ENCODE measurements around the gene TOR2A.
"Not testable (repeated sequence)": the region's sequence is repeated elsewhere in the genome, so short reads cannot be mapped to it uniquely, and the experiment has no call there.

TOR2A gene

GRCh38 chr9:127767410-127767809 lies 32.3 kb upstream of the TOR2A start:
- H3K9me3 ChIP-seq (ENCODE audit: insufficient read depth, low read depth, low read length): no peaks in the 10 kb centered on the region
- WGBS: 91% methylated on average over 3 of the region's 3 CpGs
- no peaks in the 10 kb centered on the region for H3K36me3 ChIP-seq (ENCODE audit: insufficient read depth, low read length)
- no peak overlapping the region for H3K27ac ChIP-seq (ENCODE audit: low read depth, low read length)
- H3K4me3 ChIP-seq (ENCODE audit: low read length): no peak overlapping the region
- no peak overlapping the region for H3K9ac ChIP-seq (ENCODE audit: low read depth, low read length)
- H3K4me1 ChIP-seq (ENCODE audit: insufficient read depth, low read length): peaks cover 11% of the 10 kb centered on the region
- H3K27me3 ChIP-seq (ENCODE audit: insufficient read depth, low read length): no peaks in the 10 kb centered on the region

GRCh38 chr9:127765418-127765817 lies 30.3 kb upstream of the TOR2A start:
- H3K4me1 ChIP-seq (ENCODE audit: insufficient read depth, low read length): peaks cover 19% of the 10 kb centered on the region
- H3K4me3 ChIP-seq (ENCODE audit: low read length): no peak overlapping the region
- no peak overlapping the region for H3K27ac ChIP-seq (ENCODE audit: low read depth, low read length)
- H3K9me3 ChIP-seq (ENCODE audit: insufficient read depth, low read depth, low read length): no peaks in the 10 kb centered on the region
- no peaks in the 10 kb centered on the region for H3K27me3 ChIP-seq (ENCODE audit: insufficient read depth, low read length)
- WGBS: 81% methylated on average over 1 of the region's 1 CpG
- H3K9ac ChIP-seq (ENCODE audit: low read depth, low read length): no peak overlapping the region
- no peaks in the 10 kb centered on the region for H3K36me3 ChIP-seq (ENCODE audit: insufficient read depth, low read length)

DNA sequence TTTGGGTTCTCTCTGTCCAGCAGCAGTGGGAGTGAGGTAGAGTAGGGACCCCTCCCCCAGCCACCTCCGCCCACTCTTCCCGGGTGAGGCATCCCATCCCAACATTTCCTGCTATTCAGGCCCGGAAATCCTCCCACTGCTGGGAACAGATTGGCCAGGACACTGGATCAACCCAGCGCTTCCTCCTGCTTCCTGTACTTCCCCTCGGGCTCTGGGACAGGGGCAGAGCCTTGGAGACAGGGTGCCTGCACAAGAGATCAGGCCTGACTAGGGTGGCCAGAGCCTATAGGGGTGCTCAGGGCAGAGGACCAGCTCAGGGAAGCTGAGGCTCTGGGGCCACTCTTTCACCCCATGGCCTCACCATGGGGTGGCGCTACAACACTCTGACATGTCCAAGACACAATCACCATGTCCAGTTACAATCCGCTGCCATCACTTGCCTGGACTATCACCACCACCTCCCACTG lies 28.9 kb upstream of the TOR2A start:
- Histone ChIP-seq H3K9ac (ENCODE audit: low read depth, low read length) (no peak overlapping the region), H3K4me3 (ENCODE audit: low read length) (no peak overlapping the region), H3K9me3 (ENCODE audit: insufficient read depth, low read depth, low read length) (no peaks in the 10 kb centered on the region), H3K36me3 (ENCODE audit: insufficient read depth, low read length) (no peaks in the 10 kb centered on the region), H3K27me3 (ENCODE audit: insufficient read depth, low read length) (no peaks in the 10 kb centered on the region), H3K27ac (ENCODE audit: low read depth, low read length) (no peak overlapping the region), H3K4me1 (ENCODE audit: insufficient read depth, low read length) (peaks cover 13% of the 10 kb centered on the region)
- 57% methylated on average over 7 of the region's 7 CpGs for whole genome bisulfite sequencing

DNA sequence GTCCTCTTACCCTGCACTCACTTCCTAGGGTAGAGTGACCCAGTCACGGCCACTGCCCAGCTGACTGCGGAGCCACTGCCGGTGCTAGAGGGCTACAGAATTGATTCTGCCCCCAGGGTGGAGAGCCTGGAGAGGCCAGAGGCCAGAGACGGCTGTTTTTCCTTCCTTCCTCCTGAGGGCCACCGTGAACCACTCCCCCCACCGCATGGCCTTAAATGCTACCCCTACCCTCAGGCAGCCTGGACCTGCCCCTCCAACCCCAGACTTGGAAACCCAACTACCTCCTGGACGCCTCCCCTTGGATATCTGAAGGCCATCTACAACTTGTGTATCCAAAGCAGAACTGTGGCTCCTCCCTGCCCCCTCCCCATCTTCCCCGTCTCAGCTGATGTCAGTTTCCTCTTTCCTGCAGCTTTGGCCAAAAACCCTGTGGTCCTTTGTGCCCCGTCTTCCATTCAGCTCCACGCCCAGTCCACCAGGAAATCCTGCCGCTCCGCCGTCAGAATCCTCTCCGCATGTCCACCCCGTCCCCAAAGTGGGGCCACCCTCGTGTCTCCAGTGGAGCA lies 27.1 kb upstream of the TOR2A start:
- Histone ChIP-seq H3K9ac (ENCODE audit: low read depth, low read length) (no peak overlapping the region), H3K9me3 (ENCODE audit: insufficient read depth, low read depth, low read length) (no peaks in the 10 kb centered on the region), H3K4me1 (ENCODE audit: insufficient read depth, low read length) (peaks cover 13% of the 10 kb centered on the region), H3K4me3 (ENCODE audit: low read length) (no peak overlapping the region), H3K36me3 (ENCODE audit: insufficient read depth, low read length) (no peaks in the 10 kb centered on the region), H3K27me3 (ENCODE audit: insufficient read depth, low read length) (no peaks in the 10 kb centered on the region), H3K27ac (ENCODE audit: low read depth, low read length) (no peak overlapping the region)
- 55% methylated on average over 16 of the region's 16 CpGs for WGBS

GRCh38 chr9:127761491-127761956 lies 26.4 kb upstream of the TOR2A start:
- 60% methylated on average over 5 of the region's 5 CpGs for WGBS
- Histone ChIP-seq H3K27me3 (ENCODE audit: insufficient read depth, low read length) (no peaks in the 10 kb centered on the region), H3K27ac (ENCODE audit: low read depth, low read length) (no peak overlapping the region), H3K36me3 (ENCODE audit: insufficient read depth, low read length) (no peaks in the 10 kb centered on the region), H3K9me3 (ENCODE audit: insufficient read depth, low read depth, low read length) (no peaks in the 10 kb centered on the region), H3K4me3 (ENCODE audit: low read length) (no peak overlapping the region), H3K4me1 (ENCODE audit: insufficient read depth, low read length) (peaks cover 13% of the 10 kb centered on the region), H3K9ac (ENCODE audit: low read depth, low read length) (0 out of 2 replicates have a peak overlapping the region, but pooled peaks have one; percentile 12)

DNA sequence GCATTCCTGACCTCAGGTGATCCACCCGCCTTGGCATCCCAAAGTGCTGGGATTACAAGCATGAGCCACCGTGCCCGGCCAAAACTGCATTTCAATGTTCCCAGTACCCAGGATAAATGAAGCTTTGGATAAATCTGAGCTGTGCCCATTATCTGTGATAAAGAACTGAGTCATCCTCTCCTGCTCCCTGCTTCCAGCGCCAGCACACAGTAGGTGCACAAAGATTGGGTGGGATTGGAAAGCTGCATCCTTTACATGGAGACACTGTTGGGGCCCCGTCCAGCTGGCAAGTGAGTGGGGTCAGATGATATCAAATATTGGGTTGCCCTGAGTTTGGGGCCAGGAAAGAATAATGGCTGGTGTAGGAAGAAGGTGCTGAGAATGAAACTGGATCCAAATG lies 26.0 kb upstream of the TOR2A start:
- Histone ChIP-seq H3K4me3 (ENCODE audit: low read length) (no peak overlapping the region), H3K27me3 (ENCODE audit: insufficient read depth, low read length) (peaks cover 5% of the 10 kb centered on the region), H3K36me3 (ENCODE audit: insufficient read depth, low read length) (no peaks in the 10 kb centered on the region), H3K27ac (ENCODE audit: low read depth, low read length) (no peak overlapping the region), H3K9me3 (ENCODE audit: insufficient read depth, low read depth, low read length) (no peaks in the 10 kb centered on the region), H3K4me1 (ENCODE audit: insufficient read depth, low read length) (peaks cover 13% of the 10 kb centered on the region), H3K9ac (ENCODE audit: low read depth, low read length) (no peak overlapping the region)
- WGBS: 91% methylated on average over 5 of the region's 5 CpGs

GRCh38 chr9:127758843-127759242 lies 23.7 kb upstream of the TOR2A start:
- peaks cover 16% of the 10 kb centered on the region for H3K4me1 ChIP-seq (ENCODE audit: insufficient read depth, low read length)
- H3K9me3 ChIP-seq (ENCODE audit: insufficient read depth, low read depth, low read length): no peaks in the 10 kb centered on the region
- no peak overlapping the region for H3K9ac ChIP-seq (ENCODE audit: low read depth, low read length)
- peak overlapping the region; percentile 18; the same call in 1 of the 2 replicates for H3K27ac ChIP-seq (ENCODE audit: low read depth, low read length)
- no peak overlapping the region for H3K4me3 ChIP-seq (ENCODE audit: low read length)
- no peaks in the 10 kb centered on the region for H3K36me3 ChIP-seq (ENCODE audit: insufficient read depth, low read length)
- WGBS: 81% methylated on average over 5 of the region's 5 CpGs
- peaks cover 23% of the 10 kb centered on the region for H3K27me3 ChIP-seq (ENCODE audit: insufficient read depth, low read length)

DNA sequence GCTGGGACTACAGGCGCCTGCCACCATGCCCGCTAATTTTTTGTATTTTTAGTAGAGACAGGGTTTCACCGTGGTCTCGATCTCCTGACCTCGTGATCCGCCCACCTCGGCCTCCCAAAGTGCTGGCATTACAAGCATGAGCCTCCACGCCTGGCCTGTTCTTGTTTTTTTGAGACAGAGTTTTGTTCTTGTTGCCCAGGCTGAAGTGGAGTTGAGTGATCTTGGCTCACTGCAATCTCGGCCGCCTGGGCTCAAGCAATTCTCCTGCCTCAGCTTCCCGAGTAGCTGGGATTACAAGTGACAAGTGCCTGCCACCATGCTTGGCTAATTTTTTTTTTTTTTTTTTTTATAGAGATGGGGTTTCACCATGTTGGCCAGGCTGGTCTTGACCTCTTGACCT lies 21.7 kb upstream of the TOR2A start:
- H3K36me3 ChIP-seq (ENCODE audit: insufficient read depth, low read length); H3K27ac ChIP-seq (ENCODE audit: low read depth, low read length); H3K9me3 ChIP-seq (ENCODE audit: insufficient read depth, low read depth, low read length); H3K4me1 ChIP-seq (ENCODE audit: insufficient read depth, low read length); H3K9ac ChIP-seq (ENCODE audit: low read depth, low read length); H3K4me3 ChIP-seq (ENCODE audit: low read length): not testable (repeated sequence)
- 83% methylated on average over 11 of the region's 11 CpGs for WGBS
- H3K27me3 ChIP-seq (ENCODE audit: insufficient read depth, low read length): peaks cover 43% of the 10 kb centered on the region

DNA sequence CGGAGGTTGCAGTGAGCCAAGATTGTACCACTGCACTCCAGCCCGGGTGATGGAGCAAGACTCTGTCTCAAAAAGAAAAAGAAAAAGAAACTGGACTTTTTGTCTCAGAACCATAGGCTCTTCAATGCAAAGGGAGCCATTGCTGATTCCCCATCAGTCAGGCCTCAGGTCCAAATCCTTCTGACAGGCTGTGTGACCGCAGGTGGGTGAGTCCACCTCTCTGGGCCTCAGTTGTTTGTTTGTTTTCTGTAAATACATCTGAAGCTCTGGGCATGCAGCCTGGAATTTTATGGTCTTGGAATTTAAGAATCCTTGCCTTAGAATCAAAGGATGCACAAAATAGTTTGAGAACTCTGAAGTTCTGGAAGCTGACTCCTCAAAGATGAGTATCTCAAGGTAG lies 21.1 kb upstream of the TOR2A start:
- 89% methylated on average over 3 of the region's 3 CpGs for WGBS
- H3K4me1 ChIP-seq (ENCODE audit: insufficient read depth, low read length): 0 out of 2 replicates have a peak, but pooled peaks cover 4% of the 10 kb centered on the region
- H3K9ac ChIP-seq (ENCODE audit: low read depth, low read length): no peak overlapping the region
- peaks cover 46% of the 10 kb centered on the region for H3K27me3 ChIP-seq (ENCODE audit: insufficient read depth, low read length)
- no peaks in the 10 kb centered on the region for H3K9me3 ChIP-seq (ENCODE audit: insufficient read depth, low read depth, low read length)
- no peak overlapping the region for H3K4me3 ChIP-seq (ENCODE audit: low read length)
- H3K27ac ChIP-seq (ENCODE audit: low read depth, low read length): no peak overlapping the region
- no peaks in the 10 kb centered on the region for H3K36me3 ChIP-seq (ENCODE audit: insufficient read depth, low read length)

DNA sequence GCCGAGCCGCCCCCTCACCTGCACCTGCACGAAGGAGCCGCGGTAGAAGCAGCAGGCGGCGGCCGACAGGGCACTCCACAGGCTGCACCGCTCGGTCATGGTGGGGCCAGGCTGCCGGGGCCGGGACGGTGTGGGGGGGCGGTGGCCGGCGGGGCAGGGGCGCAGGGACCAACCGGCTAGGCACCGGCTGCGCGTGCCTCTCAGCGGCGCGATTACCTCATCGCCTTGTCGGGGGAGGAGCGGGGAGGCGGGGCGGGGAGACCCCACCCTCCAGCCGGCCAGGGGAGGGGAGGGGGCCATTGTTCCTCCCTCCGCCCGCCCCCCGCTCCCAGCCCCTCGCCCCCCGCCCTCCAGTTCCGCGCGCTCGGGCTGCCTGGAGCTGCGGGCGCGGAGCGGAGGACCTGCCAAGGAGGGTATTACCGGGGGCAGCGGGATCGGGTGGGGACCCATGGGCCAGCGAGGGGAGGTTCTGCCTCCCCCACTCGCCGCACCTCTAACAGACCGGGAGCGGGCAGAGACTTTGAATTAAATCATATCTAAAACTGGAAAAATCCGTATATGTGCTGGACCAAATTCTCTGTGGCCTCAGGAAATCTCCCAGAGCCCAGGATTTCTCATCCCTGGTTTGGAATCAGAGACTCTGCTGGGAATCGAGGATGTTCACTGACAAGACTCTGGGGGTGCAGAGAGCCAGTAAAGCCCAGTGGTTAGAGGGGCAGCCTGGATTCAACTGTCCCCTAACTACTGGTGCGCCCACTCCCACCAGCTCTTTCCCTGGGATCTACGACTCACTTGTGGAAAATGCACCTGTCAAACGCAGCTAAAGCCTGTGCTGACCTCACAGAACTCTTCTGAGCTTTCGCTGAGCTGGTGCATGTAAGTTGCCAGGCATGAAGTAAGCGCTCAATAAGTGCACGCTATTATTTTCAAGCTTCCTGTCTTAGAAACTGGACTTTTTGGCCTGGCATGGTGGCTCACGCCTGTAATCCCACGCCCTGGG lies 20.3 kb upstream of the TOR2A start:
- H3K27me3 ChIP-seq (ENCODE audit: insufficient read depth, low read length): peaks cover 46% of the 10 kb centered on the region
- no peaks in the 10 kb centered on the region for H3K9me3 ChIP-seq (ENCODE audit: insufficient read depth, low read depth, low read length)
- H3K27ac ChIP-seq (ENCODE audit: low read depth, low read length): no peak overlapping the region
- H3K4me3 ChIP-seq (ENCODE audit: low read length): peak overlapping the region; percentile 63
- H3K4me1 ChIP-seq (ENCODE audit: insufficient read depth, low read length): 0 out of 2 replicates have a peak, but pooled peaks cover 3% of the 10 kb centered on the region
- 0 out of 2 replicates have a peak, but pooled peaks cover 2% of the 10 kb centered on the region for H3K36me3 ChIP-seq (ENCODE audit: insufficient read depth, low read length)
- 10% methylated on average over 54 of the region's 61 CpGs for WGBS
- 0 out of 2 replicates have a peak overlapping the region, but pooled peaks have one; percentile 14 for H3K9ac ChIP-seq (ENCODE audit: low read depth, low read length)

All from HUES64 (cell line).